GM12878 (cell line): ENCODE measurements around the gene AMOTL1. TPM values are rescaled to one million over a fixed set of nuclear protein-coding genes. Genes with fewer than 3 reads are reported as not detected.

Source experiments
- ATAC-seq: fragments of 200-7000 bp; cut with Tn5 transposase; 3 replicates; pipeline ENCODE4 v1.9.1; 2020; ENCODE audit warnings: mild to moderate bottlenecking, moderate library complexity
- BruUV-seq: library from RNA; stranded (reverse); fragments of 400-500 nt; replicated peaks from 2 replicates; lab custom pipeline; 2021; lab: Mats Ljungman, UMichigan
- CTCF ChIA-PET: fragments of 300-600 bp; sonication (Branson Sonifier 250); formaldehyde crosslinking; extraction: SDS; loops from one replicate; lab custom pipeline; 2021; ENCODE audit warnings: inconsistent platforms; lab: Yijun Ruan, JAX
- POLR2A ChIA-PET: fragments of 350-600 bp; formaldehyde crosslinking; extraction: SDS; loops from one replicate; lab custom pipeline; 2021; ENCODE audit warnings: inconsistent platforms; lab: Charles Lee
- RAD21 ChIA-PET: fragments of 300-600 bp; sonication (Branson Sonifier 250); formaldehyde crosslinking; loops from one replicate; lab custom pipeline; 2023; ENCODE audit warnings: antibody characterized with exemption; ENCODE audit not compliant: unreplicated experiment; lab: Charles Lee
- SMC1A ChIA-PET: fragments of 300-600 bp; sonication (Branson Sonifier 250); formaldehyde crosslinking; loops from one replicate; lab custom pipeline; 2023; ENCODE audit not compliant: unreplicated experiment, uncharacterized antibody; lab: Charles Lee
- DNase-seq: peaks from one replicate; pipeline ENCODE4 v3.0.0-alpha.2; 2011; ENCODE audit warnings: low read depth, low spot score
- FAIRE-seq: peaks from 3 replicates; lab custom pipeline; 2011; peaks lifted over from hg19 to GRCh38; lab: Jason Lieb, UNC
- H2AFZ ChIP-seq: 2 replicates; pipeline ENCODE4 v1.6.0; 2011; ENCODE audit warnings: low read depth, low read length, control low read depth; ENCODE audit not compliant: control insufficient read depth
- H3K27ac ChIP-seq: 2 replicates; pipeline ENCODE4 v1.5.1; 2011; ENCODE audit warnings: control low read depth; ENCODE audit not compliant: control insufficient read depth, insufficient read depth
- H3K27me3 ChIP-seq, 2 experiments: replicated peaks in 1 of 2; 2 replicates each; pipeline versions ENCODE4 v1.6.0 to v1.6.1; 2011; ENCODE audit warnings: low read length in 1 of 2; ENCODE audit not compliant: control insufficient read depth in 2 of 2, insufficient read depth in 2 of 2
- H3K36me3 ChIP-seq, 2 experiments: 2 replicates each; pipeline ENCODE4 v1.5.1; 2011; ENCODE audit warnings: low read length in 1 of 2; ENCODE audit not compliant: control insufficient read depth in 2 of 2, insufficient read depth in 2 of 2
- H3K4me1 ChIP-seq: 2 replicates; pipeline ENCODE4 v1.6.1; 2011; ENCODE audit warnings: mild to moderate bottlenecking, low read length, moderate library complexity, mixed read lengths; ENCODE audit not compliant: control insufficient read depth, insufficient read depth
- H3K4me2 ChIP-seq: 2 replicates; pipeline ENCODE4 v1.6.0; 2011; ENCODE audit warnings: control low read depth; ENCODE audit not compliant: control insufficient read depth, insufficient read depth
- H3K4me3 ChIP-seq: fragments of 200-600 bp; sonication (generic); 2 replicates; pipeline ENCODE4 v1.5.1; 2016
- H3K79me2 ChIP-seq: 2 replicates; pipeline ENCODE4 v1.6.0; 2011; ENCODE audit warnings: low read length; ENCODE audit not compliant: control insufficient read depth, insufficient read depth
- H3K9ac ChIP-seq: 2 replicates; pipeline ENCODE4 v1.8.0; 2011; ENCODE audit warnings: low read length, control low read depth, mixed read lengths; ENCODE audit not compliant: control insufficient read depth, insufficient read depth
- H3K9me3 ChIP-seq: replicated peaks from 3 replicates; pipeline ENCODE4 v1.5.1; 2011; ENCODE audit warnings: mild to moderate bottlenecking, low read length; ENCODE audit not compliant: control insufficient read depth, insufficient read depth
- H4K20me1 ChIP-seq: 2 replicates; pipeline ENCODE4 v1.6.0; 2011; ENCODE audit not compliant: control insufficient read depth, insufficient read depth
- ATF2 ChIP-seq: IDR thresholded peaks from 2 replicates; pipeline ENCODE4 v1.6.1; 2012; ENCODE audit warnings: low read length, inconsistent platforms
- ATF3 ChIP-seq: IDR thresholded peaks from 2 replicates; pipeline ENCODE4 v1.6.1; 2011; ENCODE audit warnings: low read depth, mild to moderate bottlenecking, low read length, moderate library complexity, borderline replicate concordance; ENCODE audit errors: extremely low read depth
- CTCF ChIP-seq, 3 experiments: IDR thresholded peaks in 2 of 3; conservative IDR thresholded peaks in 1 of 3; 2 replicates each; pipeline ENCODE4 v1.5.1; 2011; ENCODE audit warnings: low read depth in 3 of 3, low read length in 3 of 3, mild to moderate bottlenecking in 3 of 3, control low read depth in 2 of 3, moderate library complexity in 2 of 3, inconsistent platforms in 1 of 3, mixed read lengths in 1 of 3; ENCODE audit not compliant: control insufficient read depth in 2 of 3, insufficient read depth in 1 of 3; ENCODE audit errors: extremely low read depth in 1 of 3
- FOXM1 ChIP-seq: IDR thresholded peaks from 2 replicates; pipeline ENCODE4 v1.6.1; 2012; ENCODE audit warnings: low read depth, mild to moderate bottlenecking, inconsistent platforms, low read length, moderate library complexity
- IRF4 ChIP-seq: IDR thresholded peaks from 2 replicates; pipeline ENCODE4 v1.6.1; 2011; ENCODE audit warnings: low read depth, low read length
- NR2F1 ChIP-seq: fragments of 450-650 bp; conservative IDR thresholded peaks from 2 replicates; pipeline ENCODE4 v1.6.1; 2017; ENCODE audit warnings: mild to moderate bottlenecking
- NRF1 ChIP-seq: conservative IDR thresholded peaks from 2 replicates; pipeline ENCODE4 v1.6.1; 2011; ENCODE audit warnings: mild to moderate bottlenecking, low read depth, low read length, improper control_type of control experiment
- PAX5 ChIP-seq: IDR thresholded peaks from 2 replicates; pipeline ENCODE4 v1.6.1; 2011; ENCODE audit warnings: low read depth, low read length, borderline replicate concordance
- PBX3 ChIP-seq: IDR thresholded peaks from 2 replicates; pipeline ENCODE4 v1.6.1; 2011; ENCODE audit warnings: mild to moderate bottlenecking, low read depth, low read length, moderate library complexity; ENCODE audit not compliant: insufficient replicate concordance
- RELB ChIP-seq: fragments of 450-650 bp; IDR thresholded peaks from 2 replicates; pipeline ENCODE4 v1.6.1; 2017; ENCODE audit warnings: low read depth, mild to moderate bottlenecking, moderate library complexity
- SKIL ChIP-seq: fragments of 450-650 bp; IDR thresholded peaks from 2 replicates; pipeline ENCODE4 v1.6.1; 2017; ENCODE audit warnings: mild to moderate bottlenecking, low read depth, inconsistent platforms; ENCODE audit not compliant: poor library complexity, severe bottlenecking
- SUPT20H ChIP-seq: IDR thresholded peaks from 2 replicates; pipeline ENCODE4 v1.6.1; 2011; ENCODE audit warnings: low read depth, mild to moderate bottlenecking, low read length, moderate library complexity, borderline replicate concordance; ENCODE audit not compliant: control insufficient read depth
- ZNF274 ChIP-seq: IDR thresholded peaks from one replicate; pipeline ENCODE4 v1.8.0; 2011; ENCODE audit not compliant: insufficient read length, insufficient read depth
- ZZZ3 ChIP-seq: IDR thresholded peaks from 2 replicates; pipeline ENCODE4 v1.6.1; 2011; ENCODE audit warnings: low read depth; ENCODE audit not compliant: control insufficient read depth, insufficient read length
- WGBS: methylation state at CpG from one replicate; pipeline ENCODE4 v1.1.6; 2016; ENCODE audit warnings: low lambda C conversion rate; ENCODE audit not compliant: insufficient replicate concordance, insufficient coverage; ENCODE audit errors: missing lambda C conversion rate; 5-methylcytosine and 5-hydroxymethylcytosine counted together
- in situ Hi-C: fragments of 300-500 bp; cut with MboI; formaldehyde crosslinking; loops from 9 replicates; pipeline ENCODE4 v1.14.3; 2018; ENCODE audit warnings: mixed read lengths
- intact Hi-C: fragments of 100-400 bp; cut with micrococcal nuclease; formaldehyde crosslinking; loops from one replicate; pipeline ENCODE4 v1.14.2; 2022; ENCODE audit not compliant: unreplicated experiment
- polyA plus RNA-seq, 11 experiments: library from polyadenylated mRNA; depleted of rRNA in 4 of 11; unstranded in 6 of 11; stranded (reverse) in 5 of 11; fragments of >200 nt; fragmentation: Nextera tagmentation in 4 of 11; fragmentation: Illumina TruSeq in 1 of 11; extraction: Ambion mirVana in 4 of 11; extraction: Trizol in 1 of 11; gene quantifications; 1 replicate in 1 of 11; 2 replicates in 10 of 11; pipeline versions ENCODE4 v1.2.1 to v1.2.3, GENCODE V29; 2011 to 2016; ENCODE audit warnings: inconsistent platforms in 2 of 11, missing spikeins in 2 of 11, low read depth in 1 of 11
- total RNA-seq, 4 experiments: library from RNA; depleted of rRNA in 3 of 4; stranded (reverse); fragments of >200 nt in 3 of 4; fragmentation: Illumina TruSeq in 1 of 4; extraction: Trizol in 1 of 4; gene quantifications; 2 replicates each; pipeline versions ENCODE4 v1.2.1 to v1.2.3, GENCODE V29; 2013 to 2021

AMOTL1 gene
- total and polyA plus RNA-seq, 10 of the 15 experiments (the other 5 are each of a cell fraction or from before 2014, with no cell fraction given): under 0.01 to 0.41 (median 0.01) TPM; not detected in 7

GRCh38 chr11:94791216-94791889 lies 23.2 kb downstream of the AMOTL1 start:
- Histone ChIP-seq H3K4me1 (no peaks in the 10 kb centered on the region), H3K9me3 (no peaks in the 10 kb centered on the region), H2AFZ (no peak overlapping the region), H3K4me3 (no peak overlapping the region), H3K36me3 (no peaks in the 10 kb centered on the region), H3K79me2 (no peaks in the 10 kb centered on the region), H3K27me3 (peaks cover 0 to 2% of the 10 kb centered on the region in 2 experiments; a peak in 2 of 4 replicates), H4K20me1 (no peaks in the 10 kb centered on the region), H3K9ac (no peak overlapping the region), H3K4me2 (no peak overlapping the region), H3K27ac (no peak overlapping the region)
- ChIA-PET CTCF (no interaction called here), RAD21 (interaction anchor here (1.0 kb wide), 1 partner anchor 86 kb away, joined by 3 read pairs; no protein-coding TSS in a partner anchor), SMC1A (no interaction called here), POLR2A (no interaction called here)
- ATAC-seq (no peak), DNase-seq (no peak), FAIRE-seq (no peak)
- BruUV-seq: no TSS peak
- in situ Hi-C loops: no loop called here
- WGBS: 46% methylated on average over 3 of the region's 3 CpGs
- intact Hi-C loops: no loop called here
- TF ChIP-seq ATF2: no peak
- no peak for TF ChIP-seq NR2F1
- no peak for TF ChIP-seq PBX3
- TF ChIP-seq RELB: no peak
- no peak for TF ChIP-seq ZZZ3
- TF ChIP-seq CTCF (IDR thresholded peaks at IDR 0.05 in 2 of 3, conservative IDR thresholded peaks at IDR 0.05 in 1 of 3; ENCODE audit: control insufficient read depth in 2 of 3, extremely low read depth in 1 of 3, insufficient read depth in 1 of 3, low read depth in 3 of 3, low read length in 3 of 3): no peak
- no peak for TF ChIP-seq NRF1
- no peak for TF ChIP-seq ATF3
- no peak for TF ChIP-seq PAX5
- no peak for TF ChIP-seq SKIL
- no peak for TF ChIP-seq IRF4
- TF ChIP-seq ZNF274: no peak
- no peak for TF ChIP-seq FOXM1
- TF ChIP-seq SUPT20H: no peak
